Progenitor cell of endocrine pancreas (in vitro differentiated cells): ENCODE results near the gene GAP43. TPM values are rescaled to one million over a fixed set of nuclear protein-coding genes. Genes with fewer than 3 reads are reported as not detected.

Experiments
- DNase-seq: peaks from one replicate; pipeline ENCODE4 v3.0.0; 2021; ENCODE audit warnings: low spot score; ENCODE audit not compliant: unreplicated experiment
- H3K27ac Mint-ChIP-seq: 2 replicates; pipeline ENCODE4 v1.8.0; 2021; ENCODE audit warnings: mild to moderate bottlenecking, moderate library complexity, mixed read lengths
- H3K27me3 Mint-ChIP-seq: 2 replicates; pipeline ENCODE4 v1.8.0; 2021; ENCODE audit warnings: mixed read lengths
- H3K36me3 Mint-ChIP-seq: 2 replicates; pipeline ENCODE4 v1.8.0; 2022; ENCODE audit warnings: mixed read lengths; ENCODE audit not compliant: insufficient read depth
- H3K4me1 Mint-ChIP-seq: 2 replicates; pipeline ENCODE4 v1.8.0; 2021; ENCODE audit warnings: low read depth, mixed read lengths
- H3K4me3 Mint-ChIP-seq: 2 replicates; pipeline ENCODE4 v1.8.0; 2021; ENCODE audit warnings: low read depth, mild to moderate bottlenecking, moderate library complexity, mixed read lengths
- H3K9me3 Mint-ChIP-seq: 2 replicates; pipeline ENCODE4 v1.8.0; 2021; ENCODE audit warnings: low read depth, mixed read lengths
- CTCF ChIP-seq: fragments of 200-600 bp; sonication (generic); IDR thresholded peaks from one replicate; pipeline ENCODE4 v1.5.0; 2021; ENCODE audit warnings: antibody characterized with exemption, mild to moderate bottlenecking; ENCODE audit not compliant: unreplicated experiment
- total RNA-seq: library from RNA; stranded (reverse); gene quantifications from 2 replicates; pipeline ENCODE4 v1.2.1, GENCODE V29; 2021

The GAP43 gene
- total RNA-seq, 1 donor from 2014 or later: 9.6 TPM

- no peak for TF ChIP-seq CTCF
- no peak for DNase-seq
- H3K36me3 Mint-ChIP-seq: no peaks in the 10 kb centered on the region
- no peak overlapping the region for H3K4me3 Mint-ChIP-seq
- H3K27me3 Mint-ChIP-seq: peaks cover 43% of the 10 kb centered on the region
- H3K27ac Mint-ChIP-seq: no peak overlapping the region
- H3K9me3 Mint-ChIP-seq: no peaks in the 10 kb centered on the region
- peaks cover 8% of the 10 kb centered on the region for H3K4me1 Mint-ChIP-seq
These were observed 4.7 kb downstream of the GAP43 start for GRCh38 chr3:115628075-115628412.

GRCh38 chr3:115630850-115631249 lies 7.5 kb downstream of the GAP43 start:
- Mint-ChIP-seq H3K27me3 (peaks cover 17% of the 10 kb centered on the region), H3K27ac (no peak overlapping the region)

GRCh38 chr3:115632026-115632425 lies 8.7 kb downstream of the GAP43 start:
- peaks cover 7% of the 10 kb centered on the region for H3K27me3 Mint-ChIP-seq
- no peak overlapping the region for H3K4me3 Mint-ChIP-seq
- H3K27ac Mint-ChIP-seq: no peak overlapping the region
- H3K9me3 Mint-ChIP-seq: no peaks in the 10 kb centered on the region
- no peak for TF ChIP-seq CTCF
- no peak for DNase-seq
- H3K36me3 Mint-ChIP-seq: no peaks in the 10 kb centered on the region
- no peaks in the 10 kb centered on the region for H3K4me1 Mint-ChIP-seq

More at GRCh38 chr3:115630850-115631249, 7.5 kb downstream of the GAP43 start:
- no peaks in the 10 kb centered on the region for H3K9me3 Mint-ChIP-seq
- no peak for TF ChIP-seq CTCF
- DNase-seq: no peak
- no peaks in the 10 kb centered on the region for H3K36me3 Mint-ChIP-seq
- H3K4me1 Mint-ChIP-seq: no peaks in the 10 kb centered on the region
- no peak overlapping the region for H3K4me3 Mint-ChIP-seq

- DNase-seq: no peak
- H3K27ac Mint-ChIP-seq: no peak overlapping the region
- no peaks in the 10 kb centered on the region for H3K4me1 Mint-ChIP-seq
- H3K27me3 Mint-ChIP-seq: peaks cover 2% of the 10 kb centered on the region
- H3K4me3 Mint-ChIP-seq: no peak overlapping the region
- TF ChIP-seq CTCF: no peak
- no peaks in the 10 kb centered on the region for H3K36me3 Mint-ChIP-seq
- H3K9me3 Mint-ChIP-seq: no peaks in the 10 kb centered on the region
These were observed 10.2 kb downstream of the GAP43 start for GRCh38 chr3:115633467-115633866.

GRCh38 chr3:115634052-115634451 lies 10.7 kb downstream of the GAP43 start:
- no peak for TF ChIP-seq CTCF
- peaks cover 2% of the 10 kb centered on the region for H3K27me3 Mint-ChIP-seq
- no peak overlapping the region for H3K4me3 Mint-ChIP-seq
- no peaks in the 10 kb centered on the region for H3K4me1 Mint-ChIP-seq
- H3K36me3 Mint-ChIP-seq: no peaks in the 10 kb centered on the region
- no peak overlapping the region for H3K27ac Mint-ChIP-seq
- no peak for DNase-seq
- H3K9me3 Mint-ChIP-seq: no peaks in the 10 kb centered on the region
